C4-2B (cell line): Measurements from ENCODE around the gene SLC27A3.

Experiments used
- CTCF ChIP-seq: fragments of 450-650 bp; conservative IDR thresholded peaks from 2 replicates; pipeline ENCODE4 v1.5.1; 2017; ENCODE audit warnings: mild to moderate bottlenecking
- ZFX ChIP-seq: fragments of 450-650 bp; IDR thresholded peaks from 2 replicates; pipeline ENCODE4 v1.6.1; 2017

GRCh38 chr1:153776845-153777370 lies 1.7 kb downstream of the SLC27A3 start:
- TF ChIP-seq CTCF, result no peak
- no peak for TF ChIP-seq ZFX
